IMR-90 (cell line): ENCODE results near the gene NOP10. TPM values are rescaled to one million over a fixed set of nuclear protein-coding genes. Genes with fewer than 3 reads are reported as not detected.

Source experiments
- ATAC-seq: fragments of 200-7000 bp; cut with Tn5 transposase; 2 replicates; pipeline ENCODE4 v1.9.1; 2020; ENCODE audit warnings: low read depth, mild to moderate bottlenecking, moderate library complexity
- BruUV-seq: library from RNA; stranded (reverse); fragments of 400-500 nt; replicated peaks from 2 replicates; lab custom pipeline; 2021; lab: Mats Ljungman, UMichigan
- CTCF ChIA-PET: fragments of 300-600 bp; formaldehyde crosslinking; extraction: SDS; loops from one replicate; lab custom pipeline; 2021; ENCODE audit warnings: antibody characterized with exemption; lab: Yijun Ruan, JAX
- POLR2A ChIA-PET: fragments of 300-600 bp; sonication (Branson Sonifier 250); formaldehyde crosslinking; loops from one replicate; lab custom pipeline; 2022; ENCODE audit warnings: antibody characterized with exemption; ENCODE audit not compliant: unreplicated experiment; lab: Charles Lee
- DNase-seq: peaks from one replicate; pipeline ENCODE4 v3.0.0; 2013
- H2AFZ ChIP-seq: replicated peaks from 2 replicates; pipeline ENCODE3; 2013; ENCODE audit warnings: low read length, mild to moderate bottlenecking; ENCODE audit not compliant: poor library complexity
- H2AK5ac ChIP-seq: 2 replicates; pipeline ENCODE4 v1.6.1; 2013; ENCODE audit warnings: low read depth, low read length, inconsistent platforms
- H2AK9ac ChIP-seq: replicated peaks from 2 replicates; pipeline ENCODE3; 2013; ENCODE audit warnings: mild to moderate bottlenecking, low read depth, low read length, moderate library complexity; ENCODE audit not compliant: poor library complexity
- H2BK120ac ChIP-seq: 2 replicates; pipeline ENCODE4 v1.6.1; 2013; ENCODE audit warnings: low read depth, low read length, inconsistent platforms
- H2BK15ac ChIP-seq: 3 replicates; pipeline ENCODE4 v1.6.1; 2013; ENCODE audit warnings: low read depth, low read length, inconsistent platforms
- H2BK20ac ChIP-seq: 2 replicates; pipeline ENCODE4 v1.6.1; 2013; ENCODE audit warnings: low read depth, mild to moderate bottlenecking, inconsistent platforms, low read length, moderate library complexity
- H2BK5ac ChIP-seq: 2 replicates; pipeline ENCODE4 v1.6.1; 2013; ENCODE audit warnings: mild to moderate bottlenecking, low read depth, low read length, inconsistent platforms; ENCODE audit not compliant: poor library complexity, severe bottlenecking
- H3K14ac ChIP-seq: replicated peaks from 2 replicates; pipeline ENCODE4 v1.6.1; 2013; ENCODE audit warnings: low read depth, low read length, inconsistent platforms
- H3K18ac ChIP-seq: 2 replicates; pipeline ENCODE4 v1.6.1; 2013; ENCODE audit warnings: low read depth, low read length, control low read depth
- H3K23ac ChIP-seq: 2 replicates; pipeline ENCODE4 v1.6.1; 2013; ENCODE audit warnings: low read depth, low read length, inconsistent platforms
- H3K27ac ChIP-seq: 2 replicates; pipeline ENCODE4 v1.5.1; 2013; ENCODE audit warnings: mild to moderate bottlenecking, control low read depth, low read length; ENCODE audit not compliant: insufficient read depth
- H3K27me3 ChIP-seq: 2 replicates; pipeline ENCODE4 v1.6.1; 2013; ENCODE audit warnings: low read length; ENCODE audit not compliant: control insufficient read depth, insufficient read depth
- H3K36me3 ChIP-seq: 2 replicates; pipeline ENCODE4 v1.6.1; 2013; ENCODE audit warnings: low read length, mixed read lengths; ENCODE audit not compliant: control insufficient read depth, insufficient read depth
- H3K4ac ChIP-seq: 2 replicates; pipeline ENCODE4 v1.6.1; 2013; ENCODE audit warnings: low read depth, low read length, inconsistent platforms
- H3K4me1 ChIP-seq: 2 replicates; pipeline ENCODE4 v1.6.1; 2013; ENCODE audit warnings: low read length, mixed read lengths; ENCODE audit not compliant: control insufficient read depth, insufficient read depth
- H3K4me2 ChIP-seq: 2 replicates; pipeline ENCODE4 v1.6.1; 2013; ENCODE audit warnings: low read depth, mild to moderate bottlenecking, control low read depth, low read length, moderate library complexity
- H3K4me3 ChIP-seq: 2 replicates; pipeline ENCODE4 v1.5.1; 2013; ENCODE audit warnings: low read depth, mild to moderate bottlenecking, control low read depth, low read length, moderate library complexity; ENCODE audit not compliant: insufficient read depth
- H3K56ac ChIP-seq: 2 replicates; pipeline ENCODE4 v1.6.1; 2013; ENCODE audit warnings: low read length, inconsistent platforms; ENCODE audit not compliant: insufficient read depth; ENCODE audit errors: extremely low read depth
- H3K79me1 ChIP-seq, 2 experiments: 2 replicates each; pipeline ENCODE4 v1.6.1; 2013; ENCODE audit warnings: low read length in 2 of 2, inconsistent platforms in 1 of 2, low read depth in 1 of 2
- H3K9ac ChIP-seq: 2 replicates; pipeline ENCODE4 v1.6.1; 2013; ENCODE audit warnings: low read depth, low read length, control low read depth
- H3K9me1 ChIP-seq: 2 replicates; pipeline ENCODE4 v1.6.1; 2013; ENCODE audit warnings: low read length, inconsistent platforms; ENCODE audit not compliant: insufficient read depth
- H3K9me3 ChIP-seq: 2 replicates; pipeline ENCODE4 v1.6.1; 2013; ENCODE audit warnings: low read length; ENCODE audit not compliant: control insufficient read depth, insufficient read depth
- H4K20me1 ChIP-seq: 2 replicates; pipeline ENCODE4 v1.6.1; 2013; ENCODE audit warnings: low read length, inconsistent platforms; ENCODE audit not compliant: insufficient read depth
- H4K5ac ChIP-seq: 2 replicates; pipeline ENCODE4 v1.6.1; 2013; ENCODE audit warnings: mild to moderate bottlenecking, low read depth, low read length, control low read depth
- H4K8ac ChIP-seq, 2 experiments: 2 replicates each; pipeline ENCODE4 v1.6.1; 2013; ENCODE audit warnings: low read depth in 2 of 2, low read length in 2 of 2, control low read depth in 1 of 2, inconsistent platforms in 1 of 2
- H4K91ac ChIP-seq: 2 replicates; pipeline ENCODE4 v1.6.1; 2013; ENCODE audit warnings: low read depth, low read length, inconsistent platforms; ENCODE audit not compliant: insufficient read depth
- CEBPB ChIP-seq: IDR thresholded peaks from 2 replicates; pipeline ENCODE4 v1.6.1; 2012; ENCODE audit warnings: low read depth, low read length, improper control_type of control experiment
- CHD1 ChIP-seq: IDR thresholded peaks from 2 replicates; pipeline ENCODE4 v1.6.1; 2012; ENCODE audit warnings: low read depth, low read length, improper control_type of control experiment
- FOS ChIP-seq: fragments of 150-350 bp; IDR thresholded peaks from 2 replicates; pipeline ENCODE4 v1.6.1; 2016; ENCODE audit warnings: low read depth, low read length
- NFE2L2 ChIP-seq: fragments of 150-350 bp; IDR thresholded peaks from 2 replicates; pipeline ENCODE4 v1.6.1; 2016; ENCODE audit warnings: low read depth, mild to moderate bottlenecking, low read length
- POLR2A ChIP-seq: IDR thresholded peaks from 2 replicates; pipeline ENCODE4 v1.6.1; 2012; ENCODE audit warnings: mild to moderate bottlenecking, low read depth, low read length
- RFX5 ChIP-seq: IDR thresholded peaks from 2 replicates; pipeline ENCODE4 v1.8.0; 2012; ENCODE audit warnings: low read depth, mild to moderate bottlenecking, low read length, moderate library complexity
- WGBS, 2 experiments: methylation state at CpG; one replicate each; pipeline versions ENCODE4 v1.1.5 to v1.1.7; 2013; ENCODE audit warnings: missing lambda C conversion rate in 2 of 2; ENCODE audit not compliant: insufficient read length in 1 of 2; ENCODE audit errors: extremely low coverage in 2 of 2; 5-methylcytosine and 5-hydroxymethylcytosine counted together
- dilution Hi-C: fragments of 300-500 bp; cut with HindIII; formaldehyde crosslinking; loops from one replicate; pipeline ENCODE4 v1.14.3; 2018; ENCODE audit warnings: low sequenced_read_pairs; ENCODE audit not compliant: unreplicated experiment
- in situ Hi-C: fragments of 300-500 bp; cut with MboI; formaldehyde crosslinking; loops from 3 replicates; pipeline ENCODE4 v1.14.3; 2019; ENCODE audit warnings: low sequenced_read_pairs, inconsistent platforms, mixed read lengths
- intact Hi-C: fragments of 100-400 bp; cut with micrococcal nuclease; formaldehyde crosslinking; loops from 2 replicates; pipeline ENCODE4 v1.10.0; 2022
- polyA plus RNA-seq, 3 experiments: library from polyadenylated mRNA; depleted of rRNA; stranded (reverse); fragments of >200 nt; gene quantifications; 2 replicates each; pipeline ENCODE4 v1.2.3, GENCODE V29; 2012; ENCODE audit warnings: low replicate concordance in 1 of 3
- total RNA-seq: library from RNA; depleted of rRNA; stranded (reverse); fragments of >200 nt; gene quantifications from 2 replicates; pipeline ENCODE4 v1.2.3, GENCODE V29; 2012
- TF ChIP-seq, protein P1 (sequence below): fragments of 150-350 bp; IDR thresholded peaks from 2 replicates; pipeline ENCODE4 v1.6.1; 2016; ENCODE audit warnings: low read depth, mild to moderate bottlenecking, low read length, moderate library complexity, borderline replicate concordance

NOP10 gene
- total and polyA plus RNA-seq, 2 of the 4 experiments (the other 2 are of a cell fraction), result 141 to 468 TPM

DNA sequence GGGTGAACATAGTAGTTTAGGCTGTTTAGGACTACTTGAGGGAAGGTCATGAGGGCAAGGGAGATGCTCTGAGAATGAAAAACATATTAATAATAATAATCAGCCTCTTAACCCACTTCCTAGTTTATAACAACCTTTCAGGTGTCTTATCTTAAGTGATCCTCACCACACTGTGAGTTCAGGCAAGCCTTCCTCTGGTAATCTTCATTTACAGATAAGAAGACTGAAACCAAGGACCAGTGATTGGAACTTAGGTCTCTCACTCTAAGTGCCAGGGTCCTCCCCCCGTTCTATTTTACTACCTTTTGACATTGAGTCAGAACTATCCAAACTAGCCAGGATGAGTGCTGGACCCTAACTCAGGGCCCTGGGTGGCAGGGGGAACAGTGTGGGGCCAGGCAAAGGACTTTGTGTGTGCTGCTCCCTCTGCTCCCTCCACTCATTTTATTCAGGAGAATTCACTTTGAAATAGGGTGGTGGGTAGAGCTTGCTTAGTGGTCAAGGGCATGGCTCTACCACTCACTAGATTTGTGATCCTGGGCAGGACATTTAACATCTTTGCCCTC is 5.9 kb upstream of the NOP10 start:
- Histone ChIP-seq H3K9ac (no peak overlapping the region), H2AK9ac (no peak overlapping the region), H3K27ac (no peak overlapping the region), H3K18ac (no peak overlapping the region), H3K9me1 (no peaks in the 10 kb centered on the region), H4K20me1 (no peaks in the 10 kb centered on the region; the same call in 1 of the 2 replicates), H4K91ac (no peak overlapping the region), H3K23ac (no peak overlapping the region), H3K79me1 (no peaks in the 10 kb centered on the region), H4K5ac (no peak overlapping the region), H2BK15ac (no peak overlapping the region), H3K14ac (no peak overlapping the region), H2AK5ac (no peak overlapping the region), H4K8ac (no peak overlapping the region), H3K4ac (no peak overlapping the region), H3K4me3 (no peak overlapping the region), H2BK5ac (no peak overlapping the region), H3K4me2 (no peak overlapping the region), H2BK120ac (no peak overlapping the region), H2BK20ac (no peak overlapping the region), H3K36me3 (no peaks in the 10 kb centered on the region), H3K4me1 (no peaks in the 10 kb centered on the region), H3K56ac (no peak overlapping the region), H2AFZ (no peak overlapping the region), H3K27me3 (no peaks in the 10 kb centered on the region), H3K9me3 (no peaks in the 10 kb centered on the region)
- in situ Hi-C loops (loop anchor here (5.0 kb wide), 1 partner anchor 233 kb away; the partner anchor contains the start of gene GOLGA8B), intact Hi-C loops (no loop called here), dilution Hi-C loops (no loop called here)
- ChIA-PET POLR2A (no interaction called here), CTCF (no interaction called here)
- no peak for TF ChIP-seq NFE2L2
- no peak for TF ChIP-seq CHD1
- no peak for TF ChIP-seq CEBPB
- TF ChIP-seq, protein P1, sequence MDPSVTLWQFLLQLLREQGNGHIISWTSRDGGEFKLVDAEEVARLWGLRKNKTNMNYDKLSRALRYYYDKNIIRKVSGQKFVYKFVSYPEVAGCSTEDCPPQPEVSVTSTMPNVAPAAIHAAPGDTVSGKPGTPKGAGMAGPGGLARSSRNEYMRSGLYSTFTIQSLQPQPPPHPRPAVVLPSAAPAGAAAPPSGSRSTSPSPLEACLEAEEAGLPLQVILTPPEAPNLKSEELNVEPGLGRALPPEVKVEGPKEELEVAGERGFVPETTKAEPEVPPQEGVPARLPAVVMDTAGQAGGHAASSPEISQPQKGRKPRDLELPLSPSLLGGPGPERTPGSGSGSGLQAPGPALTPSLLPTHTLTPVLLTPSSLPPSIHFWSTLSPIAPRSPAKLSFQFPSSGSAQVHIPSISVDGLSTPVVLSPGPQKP, result no peak
- no peak for TF ChIP-seq RFX5
- no peak for TF ChIP-seq FOS
- no peak for TF ChIP-seq POLR2A
- no CpG with 5 or more reads among the region's 1 CpG for WGBS, 2 experiments
- DNase-seq, result no peak
- no TSS peak for BruUV-seq
- ATAC-seq, result no peak
